Subcutaneous adipose tissue (tissue), 4 donors: ENCODE data around the gene LRRC28. TPM values are rescaled to one million over a fixed set of nuclear protein-coding genes. Genes with fewer than 3 reads are reported as not detected.

Experiments
- total RNA-seq, 4 donors: library from RNA; depleted of rRNA; stranded (reverse); fragments of >200 nt; gene quantifications; one replicate each; pipeline ENCODE4 v1.1.0, GENCODE V29; 2016
- TF ChIP-seq, protein P1 (sequence below): fragments of 450-650 bp; IDR thresholded peaks from one replicate; pipeline ENCODE4 v1.5.1; 2016; ENCODE audit warnings: low read depth, mild to moderate bottlenecking, control low read depth, antibody characterized with exemption, moderate library complexity

LRRC28 gene
- total RNA-seq, 4 donors from 2014 or later, result 37.7 to 60.7 (median 45.8) TPM

DNA sequence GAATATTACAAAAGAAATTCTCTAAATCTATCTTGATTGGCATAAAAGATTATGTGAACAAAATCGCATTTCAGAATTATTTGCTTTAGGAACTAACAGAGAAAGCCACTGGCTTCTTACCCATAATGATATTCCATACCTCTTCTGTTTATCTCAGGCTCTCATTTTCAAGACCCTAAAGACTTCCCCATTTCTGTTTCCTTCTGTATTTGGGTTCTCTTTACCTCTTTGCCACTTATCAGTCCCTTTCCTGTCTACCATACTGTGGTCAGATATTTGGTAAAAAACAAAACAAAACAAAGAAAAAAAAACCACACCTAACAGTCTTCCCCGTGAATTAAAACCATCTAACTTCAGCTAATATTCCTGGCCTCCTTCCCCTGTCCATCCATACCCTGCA lies 108.5 kb downstream of the LRRC28 start:
- TF ChIP-seq, protein P1, sequence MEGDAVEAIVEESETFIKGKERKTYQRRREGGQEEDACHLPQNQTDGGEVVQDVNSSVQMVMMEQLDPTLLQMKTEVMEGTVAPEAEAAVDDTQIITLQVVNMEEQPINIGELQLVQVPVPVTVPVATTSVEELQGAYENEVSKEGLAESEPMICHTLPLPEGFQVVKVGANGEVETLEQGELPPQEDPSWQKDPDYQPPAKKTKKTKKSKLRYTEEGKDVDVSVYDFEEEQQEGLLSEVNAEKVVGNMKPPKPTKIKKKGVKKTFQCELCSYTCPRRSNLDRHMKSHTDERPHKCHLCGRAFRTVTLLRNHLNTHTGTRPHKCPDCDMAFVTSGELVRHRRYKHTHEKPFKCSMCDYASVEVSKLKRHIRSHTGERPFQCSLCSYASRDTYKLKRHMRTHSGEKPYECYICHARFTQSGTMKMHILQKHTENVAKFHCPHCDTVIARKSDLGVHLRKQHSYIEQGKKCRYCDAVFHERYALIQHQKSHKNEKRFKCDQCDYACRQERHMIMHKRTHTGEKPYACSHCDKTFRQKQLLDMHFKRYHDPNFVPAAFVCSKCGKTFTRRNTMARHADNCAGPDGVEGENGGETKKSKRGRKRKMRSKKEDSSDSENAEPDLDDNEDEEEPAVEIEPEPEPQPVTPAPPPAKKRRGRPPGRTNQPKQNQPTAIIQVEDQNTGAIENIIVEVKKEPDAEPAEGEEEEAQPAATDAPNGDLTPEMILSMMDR, result no peak

DNA sequence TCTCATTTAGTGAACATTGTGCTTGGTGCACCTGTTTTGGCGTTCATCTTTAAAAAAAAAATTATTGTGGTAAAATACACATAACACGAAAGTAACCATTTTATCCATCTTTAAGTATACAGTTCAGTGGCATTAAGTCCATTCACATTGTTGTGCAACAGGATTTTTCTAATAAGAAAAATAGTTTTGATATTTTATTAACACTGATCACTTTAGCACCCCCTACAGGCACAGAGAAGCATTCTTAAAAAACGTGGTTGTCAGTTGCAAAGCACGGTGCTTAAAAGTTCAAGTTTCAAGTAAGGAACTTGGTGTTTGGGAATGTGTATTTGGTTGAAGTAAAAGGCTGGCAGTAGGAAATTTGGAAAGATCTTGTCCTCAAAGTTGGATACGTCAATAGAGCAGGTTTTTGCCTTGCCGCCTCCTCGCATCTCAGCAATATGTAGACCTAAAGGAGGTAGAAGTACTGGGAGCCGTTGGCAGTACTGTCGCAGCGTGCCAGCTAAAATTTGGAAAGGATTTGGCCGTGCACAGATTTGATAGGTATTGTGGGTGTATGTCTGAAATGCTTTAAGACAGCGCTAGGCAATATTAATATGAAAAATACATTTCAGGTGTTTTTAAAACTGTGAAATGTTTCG lies 110.4 kb downstream of the LRRC28 start:
- TF ChIP-seq, protein P1, result no peak

DNA sequence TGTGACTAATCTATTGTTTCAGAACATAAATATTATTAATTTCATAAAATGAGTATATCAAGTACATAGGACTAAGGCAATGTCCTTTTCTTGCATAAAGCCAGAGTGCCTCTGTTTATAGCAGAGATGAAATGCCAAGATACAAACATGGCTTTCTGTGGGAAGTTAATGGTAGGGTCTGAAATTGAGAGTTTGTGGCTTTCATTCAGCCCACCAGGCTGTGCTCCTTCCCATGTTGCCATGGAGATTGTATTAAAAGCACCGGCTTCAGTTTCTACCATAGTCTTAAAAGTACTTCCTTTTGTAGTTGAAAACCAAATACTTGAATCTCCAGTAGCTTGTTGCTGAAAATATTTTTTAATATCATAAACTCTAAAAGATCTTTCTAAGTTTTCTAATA lies 114.0 kb downstream of the LRRC28 start:
- TF ChIP-seq, protein P1, result no peak

DNA sequence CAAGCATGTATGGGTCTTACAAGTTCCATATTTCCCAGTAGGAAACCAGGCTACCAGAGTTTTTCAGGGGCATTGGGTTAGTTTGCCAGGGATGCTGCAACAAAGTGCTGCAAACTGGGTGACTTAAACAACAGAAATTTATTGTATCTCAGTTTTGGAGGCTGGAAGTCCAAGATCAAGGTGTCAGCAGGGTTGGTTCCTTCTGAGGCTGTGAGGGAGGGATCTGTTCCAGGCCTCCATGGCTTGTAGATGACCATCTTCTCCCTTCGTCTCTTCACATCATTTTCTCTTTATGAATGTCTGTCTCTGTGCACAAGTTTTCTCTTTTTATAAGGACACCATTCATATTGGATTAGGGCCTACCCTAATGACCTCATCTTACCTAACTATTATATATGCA lies 114.7 kb downstream of the LRRC28 start:
- TF ChIP-seq, protein P1, result no peak

DNA sequence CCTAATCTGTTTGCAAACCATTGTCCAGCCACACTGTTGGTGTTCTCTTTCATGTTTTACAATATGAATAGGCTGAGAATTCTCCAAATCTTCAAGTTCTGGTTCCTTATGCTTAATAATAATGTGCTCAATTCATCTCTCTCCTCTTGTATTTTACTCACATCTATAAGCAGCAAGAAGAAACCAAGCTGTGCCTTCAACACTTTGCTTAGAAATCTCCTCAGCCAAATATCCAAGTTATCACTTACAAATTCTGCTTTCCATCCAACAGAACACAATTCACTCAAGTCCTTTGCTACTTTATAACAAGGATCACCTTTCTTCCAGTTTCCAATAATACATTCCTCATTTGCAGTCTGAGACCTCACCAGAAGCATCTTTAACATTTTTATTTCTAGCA lies 117.5 kb downstream of the LRRC28 start:
- TF ChIP-seq, protein P1, result no peak

DNA sequence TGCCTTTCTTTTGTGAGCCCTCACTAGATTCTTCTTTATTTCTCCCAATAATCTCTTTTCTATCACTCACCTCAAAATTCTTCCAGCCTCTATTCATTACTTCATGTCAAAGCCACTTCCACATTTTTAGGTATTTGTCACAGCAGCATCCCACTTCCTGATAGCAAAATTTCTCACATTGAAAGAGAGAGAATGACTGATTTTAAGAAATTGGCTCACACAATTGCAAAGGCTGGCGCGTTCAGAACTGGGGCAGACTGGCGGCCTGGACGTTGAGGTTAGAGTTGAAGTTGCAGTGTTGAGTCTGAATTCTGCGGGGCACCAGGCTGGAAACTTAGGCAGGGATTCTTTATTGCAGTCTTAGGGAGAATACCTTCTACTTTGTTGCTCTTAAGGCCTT lies 117.9 kb downstream of the LRRC28 start:
- TF ChIP-seq, protein P1, result no peak

DNA sequence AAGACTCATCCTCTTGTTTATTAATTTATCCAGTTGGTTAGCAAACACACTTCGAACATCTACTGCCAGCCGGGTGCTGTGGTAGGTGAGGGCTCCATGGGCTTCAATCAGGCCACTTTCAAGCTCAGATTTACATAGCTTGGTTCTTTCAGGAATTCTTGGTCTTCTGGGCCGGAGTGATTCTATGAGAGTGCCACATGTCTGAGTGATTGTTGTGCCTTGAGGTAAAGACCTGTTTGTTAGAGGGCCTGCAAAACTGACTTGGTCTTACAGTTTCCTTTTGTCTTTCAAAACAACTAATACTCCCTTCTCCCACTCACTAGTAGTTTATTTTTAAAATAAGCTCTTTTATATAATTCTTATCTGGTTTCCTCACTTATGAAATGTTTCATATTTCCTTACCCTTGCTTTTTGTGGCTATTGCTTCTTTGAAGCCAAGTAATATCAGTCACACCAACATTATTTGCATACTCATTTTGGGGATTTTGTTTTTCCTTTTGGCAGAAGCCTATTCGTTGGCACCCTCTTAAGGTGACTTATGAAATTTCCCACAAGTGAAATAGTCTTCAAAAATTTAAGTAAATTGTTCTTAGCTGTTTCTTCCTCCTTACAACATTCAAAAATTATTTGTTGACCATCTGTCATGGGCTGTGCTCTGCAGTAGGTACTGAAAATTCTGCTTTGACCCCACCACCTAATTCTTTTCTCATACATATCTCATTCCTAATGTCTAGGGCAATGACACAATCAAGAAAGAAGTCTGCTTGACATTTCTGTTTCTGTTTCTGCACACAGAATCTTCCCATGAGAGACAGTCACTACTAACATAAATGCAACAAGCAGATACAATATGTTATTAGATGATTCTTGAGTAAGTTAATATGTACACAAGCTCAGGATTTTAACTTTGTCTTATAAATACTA lies 120.2 kb downstream of the LRRC28 start:
- TF ChIP-seq, protein P1, result no peak
